Measurements from ENCODE around the gene PTPRM. TPM values are rescaled to one million over a fixed set of nuclear protein-coding genes. Genes with fewer than 3 reads are reported as not detected.

PTPRM gene
- total RNA-seq, 1 donor from 2014 or later = 13.9 TPM

DNA sequence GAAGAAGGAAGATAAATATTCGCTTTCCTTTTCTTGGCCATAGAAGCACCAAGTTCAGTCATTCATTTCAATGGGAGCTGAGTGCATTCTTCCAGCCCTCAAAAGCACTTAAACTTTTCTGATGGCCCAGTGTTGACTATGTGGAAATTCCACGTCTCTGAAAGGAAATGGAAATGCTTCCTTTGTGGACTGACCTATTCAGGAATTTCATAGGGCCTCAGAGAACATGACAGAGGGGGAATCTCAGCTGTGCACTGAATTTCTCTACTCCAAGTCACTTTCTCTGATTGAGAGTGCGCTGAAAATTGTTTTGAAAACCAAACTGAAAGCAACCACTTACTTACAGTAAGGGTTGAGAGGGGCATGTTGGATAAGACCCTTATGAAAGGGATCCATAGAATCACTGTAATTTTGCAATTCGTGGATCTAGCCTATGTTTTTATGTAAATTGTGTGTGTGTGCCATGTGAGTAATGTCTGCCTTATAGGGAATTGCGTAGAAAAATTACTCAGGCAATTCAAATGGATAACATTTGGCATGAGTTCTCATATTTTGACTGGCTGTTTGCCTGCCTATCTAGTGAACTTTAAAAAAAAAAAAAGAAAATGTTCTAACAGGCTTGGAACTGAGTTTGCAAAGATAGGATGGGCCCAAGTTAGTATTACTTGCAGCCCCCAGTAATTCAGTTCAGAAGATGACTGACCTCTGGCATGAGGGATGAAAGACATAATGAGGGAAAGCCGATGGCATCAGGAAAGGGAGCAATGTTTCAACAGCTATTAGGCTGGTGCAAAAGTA is 437.0 kb downstream of the PTPRM start:
- Histone ChIP-seq H3K36me3 (no peaks in the 10 kb centered on the region), H3K9ac (no peak overlapping the region), H3K4me1 (peaks cover 13% of the 10 kb centered on the region), H3K27ac (no peak overlapping the region), H3K79me2 (ENCODE audit: low read depth) (no peaks in the 10 kb centered on the region), H4K20me1 (ENCODE audit: low read depth) (no peaks in the 10 kb centered on the region), H3K4me3 (no peak overlapping the region), H3K27me3 (no peaks in the 10 kb centered on the region), H2AFZ (replicated peaks) (no peak overlapping the region), H3K4me2 (no peak overlapping the region), H3K9me3 (ENCODE audit: low read depth) (no peaks in the 10 kb centered on the region), H3F3A (ENCODE audit: low read depth) (no peaks in the 10 kb centered on the region)
- Mint-ChIP-seq H3K36me3 (no peaks in the 10 kb centered on the region), H3K9me3 (no peaks in the 10 kb centered on the region), H3K4me1 (peaks cover 48% of the 10 kb centered on the region), H3K27me3 (ENCODE audit: insufficient read depth, low read depth) (no peaks in the 10 kb centered on the region), H3K4me3 (no peak overlapping the region), H3K27ac (no peak overlapping the region)
- DNase-seq (ENCODE audit: low spot score) = no peak
- TF ChIP-seq EZH2 (IDR thresholded peaks at IDR 0.05) = no peak
- TF ChIP-seq, protein P1, sequence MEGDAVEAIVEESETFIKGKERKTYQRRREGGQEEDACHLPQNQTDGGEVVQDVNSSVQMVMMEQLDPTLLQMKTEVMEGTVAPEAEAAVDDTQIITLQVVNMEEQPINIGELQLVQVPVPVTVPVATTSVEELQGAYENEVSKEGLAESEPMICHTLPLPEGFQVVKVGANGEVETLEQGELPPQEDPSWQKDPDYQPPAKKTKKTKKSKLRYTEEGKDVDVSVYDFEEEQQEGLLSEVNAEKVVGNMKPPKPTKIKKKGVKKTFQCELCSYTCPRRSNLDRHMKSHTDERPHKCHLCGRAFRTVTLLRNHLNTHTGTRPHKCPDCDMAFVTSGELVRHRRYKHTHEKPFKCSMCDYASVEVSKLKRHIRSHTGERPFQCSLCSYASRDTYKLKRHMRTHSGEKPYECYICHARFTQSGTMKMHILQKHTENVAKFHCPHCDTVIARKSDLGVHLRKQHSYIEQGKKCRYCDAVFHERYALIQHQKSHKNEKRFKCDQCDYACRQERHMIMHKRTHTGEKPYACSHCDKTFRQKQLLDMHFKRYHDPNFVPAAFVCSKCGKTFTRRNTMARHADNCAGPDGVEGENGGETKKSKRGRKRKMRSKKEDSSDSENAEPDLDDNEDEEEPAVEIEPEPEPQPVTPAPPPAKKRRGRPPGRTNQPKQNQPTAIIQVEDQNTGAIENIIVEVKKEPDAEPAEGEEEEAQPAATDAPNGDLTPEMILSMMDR (IDR thresholded peaks at IDR 0.05) = no peak
- TF ChIP-seq EZH2phosphoT487 (IDR thresholded peaks at IDR 0.05) = no peak

DNA sequence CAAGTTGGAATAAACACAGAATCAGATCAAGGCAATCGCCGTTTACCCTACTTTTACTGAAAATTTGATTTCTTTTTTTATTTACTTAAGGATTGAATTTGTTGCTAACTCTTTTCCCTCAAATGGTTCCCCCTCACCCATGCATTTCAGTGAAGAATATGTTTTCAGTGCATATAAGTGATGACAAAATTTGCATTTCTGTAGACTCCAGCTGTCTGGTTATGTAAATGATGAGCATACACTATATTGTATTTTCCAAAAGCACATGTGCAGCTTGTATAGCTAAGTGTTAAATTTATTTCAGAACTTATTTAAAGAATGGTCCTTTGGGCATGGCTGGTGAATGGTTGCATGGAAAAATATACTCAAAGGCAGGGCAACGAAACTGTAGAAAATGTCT is 437.7 kb downstream of the PTPRM start:
- Mint-ChIP-seq H3K27me3 (ENCODE audit: insufficient read depth, low read depth) (no peaks in the 10 kb centered on the region), H3K4me1 (peaks cover 46% of the 10 kb centered on the region), H3K4me3 (no peak overlapping the region), H3K36me3 (no peaks in the 10 kb centered on the region), H3K27ac (no peak overlapping the region), H3K9me3 (no peaks in the 10 kb centered on the region)
- Histone ChIP-seq H3K79me2 (ENCODE audit: low read depth) (no peaks in the 10 kb centered on the region), H3K36me3 (no peaks in the 10 kb centered on the region), H3K9ac (no peak overlapping the region), H3K9me3 (ENCODE audit: low read depth) (no peaks in the 10 kb centered on the region), H2AFZ (replicated peaks) (no peak overlapping the region), H3K4me1 (peaks cover 8% of the 10 kb centered on the region), H3K27me3 (no peaks in the 10 kb centered on the region), H4K20me1 (ENCODE audit: low read depth) (no peaks in the 10 kb centered on the region), H3K4me2 (no peak overlapping the region), H3K27ac (no peak overlapping the region), H3K4me3 (no peak overlapping the region), H3F3A (ENCODE audit: low read depth) (no peaks in the 10 kb centered on the region)
- TF ChIP-seq, protein P1 (IDR thresholded peaks at IDR 0.05) = no peak
- no peak for TF ChIP-seq EZH2 (IDR thresholded peaks at IDR 0.05)
- no peak for TF ChIP-seq EZH2phosphoT487 (IDR thresholded peaks at IDR 0.05)
- DNase-seq (ENCODE audit: low spot score) = no peak

DNA sequence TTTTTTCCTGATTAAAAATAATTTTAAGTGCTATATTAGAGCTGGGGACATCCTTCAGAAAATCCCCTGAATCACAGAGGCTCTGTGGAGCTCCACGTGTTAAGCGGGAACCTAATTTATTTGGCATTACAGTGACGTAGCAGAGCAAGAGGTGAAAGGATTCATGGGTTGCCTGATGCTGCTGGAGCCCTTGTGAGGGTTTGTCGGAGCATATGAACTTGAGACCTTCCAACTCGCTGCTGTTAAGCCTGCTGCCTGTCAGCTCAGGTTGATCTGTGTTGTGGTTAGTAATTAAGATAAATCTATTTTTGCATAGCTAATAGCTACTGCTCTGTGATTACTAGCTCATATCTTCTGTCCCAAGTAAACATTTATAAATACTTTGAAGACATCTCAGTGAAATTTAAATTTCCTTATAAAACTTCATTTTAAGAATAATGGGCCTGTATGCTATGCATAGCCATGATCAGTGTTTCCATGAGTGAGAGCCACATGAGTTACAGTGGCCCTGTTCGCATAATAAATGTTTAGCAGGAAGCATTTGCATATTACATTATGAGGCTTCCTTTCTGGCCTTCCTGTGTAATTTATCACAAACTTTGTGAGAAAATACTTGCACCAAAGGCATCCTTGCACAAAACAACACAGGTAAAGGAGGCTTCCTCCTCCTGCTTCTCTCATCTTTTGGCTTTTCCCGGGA is 438.9 kb downstream of the PTPRM start:
- Histone ChIP-seq H3K27ac (no peak overlapping the region), H3K4me3 (no peak overlapping the region), H3K36me3 (no peaks in the 10 kb centered on the region), H3K9ac (no peak overlapping the region), H3K9me3 (ENCODE audit: low read depth) (no peaks in the 10 kb centered on the region), H2AFZ (replicated peaks) (no peak overlapping the region), H3F3A (ENCODE audit: low read depth) (no peaks in the 10 kb centered on the region), H3K79me2 (ENCODE audit: low read depth) (no peaks in the 10 kb centered on the region), H3K4me1 (peaks cover 6% of the 10 kb centered on the region), H4K20me1 (ENCODE audit: low read depth) (no peaks in the 10 kb centered on the region), H3K4me2 (no peak overlapping the region), H3K27me3 (no peaks in the 10 kb centered on the region)
- Mint-ChIP-seq H3K9me3 (no peaks in the 10 kb centered on the region), H3K4me3 (no peak overlapping the region), H3K27ac (no peak overlapping the region), H3K36me3 (no peaks in the 10 kb centered on the region), H3K4me1 (peaks cover 46% of the 10 kb centered on the region), H3K27me3 (ENCODE audit: insufficient read depth, low read depth) (no peaks in the 10 kb centered on the region)
- TF ChIP-seq, protein P1 (IDR thresholded peaks at IDR 0.05) = no peak
- no peak for TF ChIP-seq EZH2 (IDR thresholded peaks at IDR 0.05)
- TF ChIP-seq EZH2phosphoT487 (IDR thresholded peaks at IDR 0.05) = no peak
- DNase-seq (ENCODE audit: low spot score) = no peak

Data from neural progenitor cell (in vitro differentiated cells).